Stomach (tissue), 9 donors: ENCODE results near the gene PYCR2. TPM values are rescaled to one million over a fixed set of nuclear protein-coding genes. Genes with fewer than 3 reads are reported as not detected.
"Not testable (repeated sequence)": the region's sequence is repeated elsewhere in the genome, so short reads cannot be mapped to it uniquely, and the experiment has no call there.

Experiments used
- DNase-seq, 2 donors: peaks; one replicate each; pipeline versions ENCODE4 v3.0.0 to v3.0.0-alpha.2; 2013 to 2019
- H3K27ac ChIP-seq, 5 donors: fragments of 200-600 bp in 4 of 5; sonication (generic) in 4 of 5; one replicate each; pipeline ENCODE4 v1.5.1; 2013 to 2019; ENCODE audit warnings: mild to moderate bottlenecking in 1 of 5, moderate library complexity in 1 of 5
- H3K27me3 ChIP-seq, 3 donors: fragments of 200-600 bp; sonication (generic); one replicate each; pipeline ENCODE4 v1.5.1; 2017 to 2019; ENCODE audit warnings: mixed run types in 1 of 3
- H3K36me3 ChIP-seq, 4 donors: fragments of 200-600 bp; sonication (generic); 1 replicate in 3 of 4; 2 replicates in 1 of 4; pipeline ENCODE4 v1.5.1; 2016 to 2019
- H3K4me1 ChIP-seq, 4 donors: fragments of 200-600 bp; sonication (generic); one replicate each; pipeline ENCODE4 v1.5.1; 2016 to 2019
- H3K4me3 ChIP-seq, 4 donors: fragments of 200-600 bp; sonication (generic) in 3 of 4; one replicate each; pipeline ENCODE4 v1.5.1; 2016 to 2019; ENCODE audit warnings: mild to moderate bottlenecking in 1 of 4
- H3K9me3 ChIP-seq, 4 donors: fragments of 200-600 bp; sonication (generic); one replicate each; pipeline ENCODE4 v1.5.1; 2016 to 2019
- CTCF ChIP-seq, 7 experiments: fragments of 450-650 bp in 4 of 7; fragments of 200-600 bp in 3 of 7; sonication (generic) in 3 of 7; IDR thresholded peaks; one replicate each; pipeline ENCODE4 v1.5.1; 2016 to 2019; ENCODE audit warnings: antibody characterized with exemption in 7 of 7, control low read depth in 2 of 7, mild to moderate bottlenecking in 1 of 7
- EP300 ChIP-seq: sonication (generic); formaldehyde crosslinking; IDR thresholded peaks from one replicate; pipeline ENCODE4 v1.6.1; 2017; ENCODE audit warnings: antibody characterized with exemption
- POLR2A ChIP-seq, 4 donors: fragments of 450-650 bp; IDR thresholded peaks; one replicate each; pipeline ENCODE4 v1.6.1; 2016; ENCODE audit warnings: antibody characterized with exemption in 4 of 4, control low read depth in 2 of 4, mild to moderate bottlenecking in 1 of 4, moderate library complexity in 1 of 4
- POLR2AphosphoS5 ChIP-seq, 3 donors: sonication (generic); formaldehyde crosslinking; IDR thresholded peaks; one replicate each; pipeline ENCODE4 v1.6.1; 2016; ENCODE audit warnings: antibody characterized with exemption in 3 of 3
- WGBS, 5 donors: extraction: QIAGEN DNeasy Blood & Tissue Kit in 3 of 5; methylation state at CpG; one replicate each; pipeline versions ENCODE4 v1.1.5 to v1.1.7; 2013 to 2018; 5-methylcytosine and 5-hydroxymethylcytosine counted together
- intact Hi-C: fragments of 100-400 bp; cut with DNase I; formaldehyde crosslinking; loops from one replicate; pipeline ENCODE4 v1.15.1; 2023; ENCODE audit warnings: low total_unique reads
- polyA plus RNA-seq, 3 donors: library from polyadenylated mRNA; stranded (reverse); fragments of 200-250 nt; gene quantifications; one replicate each; pipeline ENCODE4 v1.2.3, GENCODE V29; 2013
- total RNA-seq, 5 donors: library from RNA; depleted of rRNA; stranded (reverse); fragments of >200 nt; gene quantifications; one replicate each; pipeline versions ENCODE4 v1.1.0 to v1.2.3, GENCODE V29; 2014 to 2016
- donor health status: healthy with polysubstance abuse.
- donor health status: Bipolar disorder and iron deficiency.
- donor health status: healthy.

PYCR2 gene
- total and polyA plus RNA-seq, 8 donors: 20.1 to 59.4 (median 32.3) TPM

DNA sequence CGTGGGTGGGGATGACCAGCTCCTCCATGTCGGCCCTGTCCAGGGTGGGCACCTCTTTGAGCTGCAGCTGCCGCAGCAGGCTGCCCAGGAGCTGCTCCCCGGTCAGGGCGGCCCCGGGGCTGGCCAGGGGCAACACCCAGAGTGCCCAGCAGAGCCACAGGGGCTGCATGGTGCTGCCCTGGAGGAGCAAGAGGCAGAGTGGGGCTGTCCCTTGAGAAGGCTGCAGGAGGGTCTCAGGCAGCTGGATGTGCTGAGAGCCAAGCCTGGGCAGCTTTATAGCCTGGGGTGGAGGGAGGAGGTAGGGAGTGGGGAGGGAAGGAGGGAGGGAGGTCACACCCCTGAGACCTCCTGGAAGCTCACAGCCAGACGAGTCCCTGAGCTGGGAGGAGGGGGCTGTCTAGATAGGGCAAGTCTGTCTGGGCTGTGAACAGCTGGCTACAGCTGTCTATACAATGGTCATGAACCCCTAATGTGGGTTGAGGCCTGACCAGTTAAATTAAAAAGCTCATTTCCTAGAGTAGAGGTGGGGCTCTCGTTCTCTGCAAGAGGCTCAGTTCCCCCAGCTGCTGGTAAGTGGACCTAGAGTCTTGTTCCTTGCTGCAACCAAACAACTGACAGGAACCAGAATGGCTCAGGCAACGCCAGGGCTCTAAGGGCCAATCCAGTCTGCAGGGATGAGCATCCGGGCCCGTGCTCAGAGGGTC is 35.0 kb downstream of the PYCR2 start, which contains the start of gene LEFTY1:
Gene LEFTY1 (minus strand): TSS at position 249 of the 704 bp plus-strand sequence. CDS start 80 bp downstream, at position 169.
- no peaks in the 10 kb centered on the region for H3K36me3 ChIP-seq
- H3K9me3 ChIP-seq: no peaks in the 10 kb centered on the region
- intact Hi-C loops: no loop called here
- peaks cover 19 to 64% (median 22%) of the 10 kb centered on the region in 4 donors for H3K4me1 ChIP-seq
- H3K27me3 ChIP-seq: no peaks in the 10 kb centered on the region
- TF ChIP-seq POLR2AphosphoS5 (IDR thresholded peaks at IDR 0.05) (no peak), EP300 (no peak), CTCF (IDR thresholded peaks at IDR 0.05) (no peak)
- WGBS, 5 donors: 64 to 97% (median 77%) methylated on average over 4 to 11 of the region's 11 CpGs
- peak within 1 kb of the TSS in 4 of 5 donors; percentile 75 to 87 (median 79) for H3K27ac ChIP-seq
- peak in 1 of 2 donors; percentile 74 for DNase-seq
- no peak within 1 kb of the TSS for H3K4me3 ChIP-seq

DNA sequence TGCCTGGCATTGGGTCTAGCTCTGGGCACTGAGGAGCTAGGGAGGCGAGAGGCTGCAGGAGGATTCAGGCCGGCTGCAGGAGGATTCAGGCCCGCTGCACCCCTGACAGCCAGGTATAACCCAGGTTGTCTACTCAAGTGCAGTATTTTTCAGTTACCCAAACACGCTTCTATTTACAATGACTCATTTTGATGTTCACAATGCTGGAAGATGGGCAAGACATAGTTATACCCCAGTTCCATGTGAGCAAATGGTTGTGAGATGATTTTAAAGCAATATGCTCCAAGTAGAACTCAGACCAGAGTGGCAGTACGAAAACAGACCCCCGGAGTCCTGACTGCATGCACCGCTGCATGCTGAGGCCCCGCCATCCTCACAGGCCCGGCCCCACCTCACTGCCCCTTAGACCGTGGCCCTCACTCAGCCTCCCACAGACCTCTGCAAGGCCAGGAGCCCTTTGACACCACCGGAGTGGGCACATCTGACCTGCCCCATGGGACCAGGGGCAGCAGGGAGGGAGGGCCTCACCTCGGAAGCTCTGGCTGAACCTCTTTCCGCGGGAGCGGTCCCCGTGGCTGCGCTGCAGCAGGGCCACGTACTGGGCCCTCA is 35.7 kb downstream of the PYCR2 start:
- H3K27ac ChIP-seq: no peak overlapping the region
- WGBS, 5 donors: 76 to 92% (median 88%) methylated on average over 11 to 18 of the region's 18 CpGs
- H3K9me3 ChIP-seq: no peaks in the 10 kb centered on the region
- intact Hi-C loops: no loop called here
- H3K4me3 ChIP-seq: no peak overlapping the region
- no peaks in the 10 kb centered on the region for H3K27me3 ChIP-seq
- no peaks in the 10 kb centered on the region for H3K36me3 ChIP-seq
- peaks cover 21 to 71% (median 25%) of the 10 kb centered on the region in 4 donors for H3K4me1 ChIP-seq
- TF ChIP-seq POLR2A (IDR thresholded peaks at IDR 0.05) (no peak), EP300 (no peak), POLR2AphosphoS5 (IDR thresholded peaks at IDR 0.05) (no peak), CTCF (IDR thresholded peaks at IDR 0.05) (no peak)
- DNase-seq: no peak

GRCh38 chr1:225887554-225888288 is 36.3 kb downstream of the PYCR2 start:
- H3K36me3 ChIP-seq, H3K27me3 ChIP-seq, H3K27ac ChIP-seq, H3K4me3 ChIP-seq, H3K9me3 ChIP-seq, DNase-seq, intact Hi-C loops: not testable (repeated sequence)
- peaks cover 25 to 75% (median 30%) of the 10 kb centered on the region in 4 donors for H3K4me1 ChIP-seq
- WGBS, 5 donors: 26 to 70% (median 44%) methylated on average over 10 to 41 of the region's 56 CpGs; no CpG with 5 or more reads in 1 of the 5 donors

DNA sequence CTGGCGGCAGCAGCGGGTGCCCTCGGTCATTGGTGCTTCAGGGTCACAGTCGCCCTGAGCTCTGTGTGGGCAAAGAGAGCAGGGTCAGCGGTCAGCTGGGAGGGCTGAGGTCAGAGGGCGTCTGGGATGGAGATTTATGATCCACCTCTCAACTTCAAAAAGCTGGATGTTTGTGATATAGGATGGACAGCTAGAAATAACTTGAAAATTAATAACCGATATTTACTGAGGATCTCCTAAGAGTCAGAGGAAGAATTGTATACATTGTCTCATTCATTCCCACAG is 37.1 kb downstream of the PYCR2 start:
- no peak for TF ChIP-seq CTCF (IDR thresholded peaks at IDR 0.05)

More for the DNA sequence above, 37.1 kb downstream of the PYCR2 start:
- DNase-seq: no peak
- Histone ChIP-seq H3K36me3 (no peaks in the 10 kb centered on the region), H3K9me3 (no peaks in the 10 kb centered on the region), H3K4me1 (peaks cover 24 to 73% (median 30%) of the 10 kb centered on the region in 4 donors), H3K4me3 (no peak overlapping the region), H3K27ac (no peak overlapping the region), H3K27me3 (no peaks in the 10 kb centered on the region)
- intact Hi-C loops: no loop called here
- 84 to 98% (median 95%) methylated on average over 7 of the region's 7 CpGs for WGBS, 5 donors
